ENCODE results near the gene CTNND2. TPM values are rescaled to one million over a fixed set of nuclear protein-coding genes. Genes with fewer than 3 reads are reported as not detected.

CTNND2 gene
- total RNA-seq, 1 experiment from 2014 or later: 7.0 TPM

DNA sequence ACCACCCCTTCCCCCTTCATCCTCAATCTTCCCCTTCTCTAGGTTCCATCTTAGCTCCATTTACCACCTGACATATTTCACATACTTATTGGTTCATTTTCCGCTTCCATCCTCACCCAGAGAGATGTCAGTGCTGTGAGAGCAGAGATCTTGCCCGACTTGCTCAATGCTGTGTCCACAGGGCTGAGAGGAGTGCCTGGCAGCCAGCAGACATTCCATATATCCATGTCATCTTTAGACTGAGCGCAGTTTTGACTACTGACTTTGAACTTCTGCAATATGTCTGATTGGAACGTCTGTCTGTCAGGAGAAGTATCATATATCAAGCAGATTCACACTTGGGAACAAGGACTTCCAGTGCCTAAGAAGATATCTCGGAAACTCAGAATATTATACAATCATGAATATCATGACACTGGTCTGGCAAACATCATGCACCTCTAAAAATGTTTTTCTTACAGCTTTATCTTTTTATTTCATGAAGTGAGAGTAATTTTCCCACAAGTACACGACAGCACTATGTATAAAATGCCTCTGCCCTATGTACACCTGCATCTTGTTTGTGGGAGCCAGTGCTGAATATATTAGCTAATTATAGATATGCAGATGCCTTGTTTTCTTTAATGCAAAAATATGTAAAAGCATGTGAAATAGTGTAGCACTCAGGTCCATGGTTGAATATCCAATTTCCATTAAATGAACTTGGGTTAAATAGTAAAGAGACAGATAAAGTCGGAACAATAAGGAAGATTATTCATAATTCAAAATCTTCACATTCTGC is 689.2 kb downstream of the CTNND2 start:
- Histone ChIP-seq H3K56ac (ENCODE audit: insufficient read length, low read depth, low read length) (no peak overlapping the region), H2BK120ac (ENCODE audit: low read depth, low read length, poor library complexity, severe bottlenecking) (no peak overlapping the region), H3K18ac (ENCODE audit: insufficient read length, low read depth, low read length) (no peak overlapping the region), H3K23ac (ENCODE audit: insufficient read length, low read depth, low read length) (no peak overlapping the region), H4K5ac (ENCODE audit: insufficient read length, low read depth, low read length) (no peak overlapping the region), H3K9me3 (ENCODE audit: control insufficient read depth, low read depth, low read length) (no peaks in the 10 kb centered on the region), H4K20me1 (ENCODE audit: control insufficient read depth, insufficient read depth, insufficient read length) (no peaks in the 10 kb centered on the region), H3K79me1 (ENCODE audit: insufficient read depth, low read depth, low read length, poor library complexity, severe bottlenecking) (no peaks in the 10 kb centered on the region), H3K14ac (ENCODE audit: insufficient read depth, low read length) (no peak overlapping the region), H2BK5ac (ENCODE audit: insufficient read length, low read length) (no peak overlapping the region), H3K23me2 (ENCODE audit: insufficient read length, low read depth, low read length, poor library complexity, severe bottlenecking) (no peaks in the 10 kb centered on the region), H4K91ac (ENCODE audit: insufficient read length, low read depth, low read length) (no peak overlapping the region), H2BK20ac (ENCODE audit: low read depth, low read length, poor library complexity, severe bottlenecking) (no peak overlapping the region), H2BK12ac (ENCODE audit: insufficient read length, low read depth, low read length) (no peak overlapping the region), H3K4ac (ENCODE audit: low read depth, low read length) (no peak overlapping the region), H3K79me2 (ENCODE audit: insufficient read depth, low read length) (no peaks in the 10 kb centered on the region), H3K9ac (ENCODE audit: extremely low read depth, insufficient read length, low read length) (no peak overlapping the region), H3K27ac (ENCODE audit: insufficient read length, low read depth, low read length) (no peak overlapping the region), H4K8ac (replicated peaks; ENCODE audit: insufficient read length, low read depth, low read length) (no peak overlapping the region), H3K4me2 (ENCODE audit: insufficient read depth, insufficient read length, low read length) (no peak overlapping the region), H3K4me1 (ENCODE audit: insufficient read depth, low read length) (no peaks in the 10 kb centered on the region), H2BK15ac (ENCODE audit: low read depth, low read length) (no peak overlapping the region), H2AFZ (ENCODE audit: low read length) (no peak overlapping the region), H2AK5ac (ENCODE audit: insufficient read length, low read length) (no peak overlapping the region), H3T11ph (ENCODE audit: low read length) (no peak overlapping the region), H3K27me3 (ENCODE audit: insufficient read depth, low read length) (no peaks in the 10 kb centered on the region)
- Mint-ChIP-seq H3K4me1 (peaks cover 0 to 6% of the 10 kb centered on the region in 2 experiments; a peak in 3 of 4 replicates), H3K4me3 (no peak overlapping the region), H3K9me3 (peaks cover 7 to 11% of the 10 kb centered on the region in 2 experiments; a peak in 3 of 5 replicates), H3K27me3 (ENCODE audit: low read depth) (0 out of 2 replicates have a peak, but pooled peaks cover 2% of the 10 kb centered on the region), H3K27ac (no peak overlapping the region), H3K36me3 (ENCODE audit: insufficient read depth in 1 of 3, low read depth in 3 of 3) (peaks cover 0 to 17% (median 1%) of the 10 kb centered on the region in 3 experiments)
- no peak for DNase-seq
- TF ChIP-seq, protein P1, sequence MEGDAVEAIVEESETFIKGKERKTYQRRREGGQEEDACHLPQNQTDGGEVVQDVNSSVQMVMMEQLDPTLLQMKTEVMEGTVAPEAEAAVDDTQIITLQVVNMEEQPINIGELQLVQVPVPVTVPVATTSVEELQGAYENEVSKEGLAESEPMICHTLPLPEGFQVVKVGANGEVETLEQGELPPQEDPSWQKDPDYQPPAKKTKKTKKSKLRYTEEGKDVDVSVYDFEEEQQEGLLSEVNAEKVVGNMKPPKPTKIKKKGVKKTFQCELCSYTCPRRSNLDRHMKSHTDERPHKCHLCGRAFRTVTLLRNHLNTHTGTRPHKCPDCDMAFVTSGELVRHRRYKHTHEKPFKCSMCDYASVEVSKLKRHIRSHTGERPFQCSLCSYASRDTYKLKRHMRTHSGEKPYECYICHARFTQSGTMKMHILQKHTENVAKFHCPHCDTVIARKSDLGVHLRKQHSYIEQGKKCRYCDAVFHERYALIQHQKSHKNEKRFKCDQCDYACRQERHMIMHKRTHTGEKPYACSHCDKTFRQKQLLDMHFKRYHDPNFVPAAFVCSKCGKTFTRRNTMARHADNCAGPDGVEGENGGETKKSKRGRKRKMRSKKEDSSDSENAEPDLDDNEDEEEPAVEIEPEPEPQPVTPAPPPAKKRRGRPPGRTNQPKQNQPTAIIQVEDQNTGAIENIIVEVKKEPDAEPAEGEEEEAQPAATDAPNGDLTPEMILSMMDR (conservative IDR thresholded peaks at IDR 0.05): no peak
- no CpG with 5 or more reads among the region's 7 CpGs for WGBS (ENCODE audit: extremely low coverage, insufficient read length, low lambda C conversion rate)
